Activated CD8-positive, alpha-beta T cell treated with anti-CD3 and anti-CD28 coated beads for 36 hours (primary cell): ENCODE results near the gene CACNA1F. TPM values are rescaled to one million over a fixed set of nuclear protein-coding genes. Genes with fewer than 3 reads are reported as not detected.

ENCODE experiments used
- ATAC-seq: fragments of 200-7000 bp; cut with Tn5 transposase; one replicate; pipeline ENCODE4 v1.10.0; 2021; ENCODE audit warnings: mild to moderate bottlenecking, moderate library complexity
- CTCF ChIA-PET: fragments of 350-600 bp; sonication (Branson Sonifier 250); formaldehyde crosslinking; loops from one replicate; lab custom pipeline; 2021; ENCODE audit warnings: antibody characterized with exemption; lab: Charles Lee
- POLR2A ChIA-PET: fragments of 350-600 bp; sonication (Branson Sonifier 250); formaldehyde crosslinking; loops from one replicate; lab custom pipeline; 2021; ENCODE audit warnings: antibody characterized with exemption; lab: Charles Lee
- DNase-seq: peaks from one replicate; pipeline ENCODE4 v3.0.0-alpha.2; 2020
- H3K27ac Mint-ChIP-seq: one replicate; pipeline ENCODE4 v1.8.0; 2021; ENCODE audit warnings: mild to moderate bottlenecking, mixed read lengths
- H3K27me3 Mint-ChIP-seq: one replicate; pipeline ENCODE4 v1.8.0; 2021; ENCODE audit warnings: mixed read lengths
- H3K36me3 Mint-ChIP-seq: one replicate; pipeline ENCODE4 v1.8.0; 2021; ENCODE audit warnings: low read depth, mixed read lengths
- H3K4me1 Mint-ChIP-seq: one replicate; pipeline ENCODE4 v1.8.0; 2021; ENCODE audit warnings: low read depth, mixed read lengths
- H3K4me3 Mint-ChIP-seq: one replicate; pipeline ENCODE4 v1.8.0; 2021; ENCODE audit warnings: mild to moderate bottlenecking, moderate library complexity, mixed read lengths
- H3K9me3 Mint-ChIP-seq: one replicate; pipeline ENCODE4 v1.8.0; 2021; ENCODE audit warnings: mixed read lengths
- CTCF ChIP-seq: fragments of 200-600 bp; IDR thresholded peaks from one replicate; pipeline ENCODE4 v1.8.0; 2022; ENCODE audit warnings: antibody characterized with exemption, mild to moderate bottlenecking
- intact Hi-C: fragments of 100-400 bp; cut with micrococcal nuclease; formaldehyde crosslinking; loops from one replicate; pipeline ENCODE4 v1.10.0; 2022
- total RNA-seq, 2 experiments: library from RNA; stranded (reverse); gene quantifications; one replicate each; pipeline ENCODE4 v1.2.3, GENCODE V29; 2021

CACNA1F gene
- total RNA-seq, 2 experiments from 2014 or later: 0.90 to 1.1 TPM

DNA sequence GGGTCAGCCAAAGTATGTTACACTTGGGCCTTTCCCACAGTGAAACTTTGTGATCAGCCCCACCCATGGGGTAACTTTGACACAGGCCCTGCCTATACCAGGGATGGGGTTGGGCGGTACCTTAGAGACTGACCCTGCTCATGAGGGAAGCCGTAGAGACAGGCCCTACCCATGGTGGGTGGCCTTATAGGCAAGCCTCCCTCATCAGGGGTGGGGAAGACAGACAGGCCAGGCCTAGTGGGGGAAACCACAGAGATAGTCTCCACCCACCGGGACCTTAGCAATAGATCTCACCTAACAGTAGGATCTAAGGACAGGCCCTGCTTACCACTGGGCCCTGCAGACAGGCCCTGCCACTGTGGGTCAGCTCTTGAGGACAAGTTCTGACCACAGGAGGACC, 54.6 kb downstream of the CACNA1F start:
- peaks cover 11% of the 10 kb centered on the region for H3K4me1 Mint-ChIP-seq
- POLR2A ChIA-PET: no interaction called here
- no peak for ATAC-seq

DNA sequence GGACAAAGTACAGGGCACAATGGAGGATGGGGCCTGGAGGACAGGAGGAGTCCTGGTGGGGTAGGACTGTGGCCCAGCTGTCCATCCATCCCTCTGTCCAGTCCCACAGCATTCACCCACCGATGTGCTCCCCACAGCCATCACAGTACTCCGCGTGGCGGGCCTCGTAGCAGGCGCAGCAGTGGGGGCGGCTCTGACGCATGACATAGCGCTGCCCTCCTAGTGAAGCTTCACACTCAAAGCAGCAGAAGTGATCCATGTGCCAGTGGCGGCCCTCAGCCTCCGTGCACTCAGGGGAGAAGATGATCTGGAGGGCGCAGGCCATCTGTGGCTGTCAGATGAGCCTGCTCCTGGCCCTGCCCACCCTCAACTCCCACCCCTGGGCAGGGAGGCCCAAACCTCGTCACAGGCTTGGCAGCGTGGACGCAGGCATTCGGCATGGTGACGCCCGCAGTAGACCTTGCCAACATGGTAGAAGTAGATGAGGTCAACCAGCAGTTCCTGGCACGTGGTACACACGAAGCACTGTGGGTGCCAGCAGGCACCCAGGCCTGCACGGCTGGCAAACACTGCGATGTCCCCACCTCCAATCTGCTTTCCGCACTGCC, 55.2 kb downstream of the CACNA1F start:
- ATAC-seq (no peak), DNase-seq (no peak)
- ChIA-PET POLR2A (no interaction called here), CTCF (no interaction called here)
- H3K4me1 Mint-ChIP-seq: peaks cover 16% of the 10 kb centered on the region
- H3K9me3 Mint-ChIP-seq: no peaks in the 10 kb centered on the region
- H3K4me3 Mint-ChIP-seq: no peak overlapping the region
- TF ChIP-seq CTCF: no peak
- H3K36me3 Mint-ChIP-seq: peaks cover 44% of the 10 kb centered on the region
- intact Hi-C loops: no loop called here
- H3K27ac Mint-ChIP-seq: peak overlapping the region; percentile 32
- H3K27me3 Mint-ChIP-seq: no peaks in the 10 kb centered on the region

More for the DNA sequence above, 54.6 kb downstream of the CACNA1F start:
- no peak for DNase-seq
- Mint-ChIP-seq H3K36me3 (peaks cover 38% of the 10 kb centered on the region), H3K9me3 (no peaks in the 10 kb centered on the region), H3K4me3 (no peak overlapping the region), H3K27ac (no peak overlapping the region), H3K27me3 (no peaks in the 10 kb centered on the region)
- CTCF ChIA-PET: interaction anchor here (2.6 kb wide), 1 partner anchor 14 kb away, joined by 9 read pairs; no protein-coding TSS in a partner anchor
- no peak for TF ChIP-seq CTCF
- intact Hi-C loops: no loop called here

DNA sequence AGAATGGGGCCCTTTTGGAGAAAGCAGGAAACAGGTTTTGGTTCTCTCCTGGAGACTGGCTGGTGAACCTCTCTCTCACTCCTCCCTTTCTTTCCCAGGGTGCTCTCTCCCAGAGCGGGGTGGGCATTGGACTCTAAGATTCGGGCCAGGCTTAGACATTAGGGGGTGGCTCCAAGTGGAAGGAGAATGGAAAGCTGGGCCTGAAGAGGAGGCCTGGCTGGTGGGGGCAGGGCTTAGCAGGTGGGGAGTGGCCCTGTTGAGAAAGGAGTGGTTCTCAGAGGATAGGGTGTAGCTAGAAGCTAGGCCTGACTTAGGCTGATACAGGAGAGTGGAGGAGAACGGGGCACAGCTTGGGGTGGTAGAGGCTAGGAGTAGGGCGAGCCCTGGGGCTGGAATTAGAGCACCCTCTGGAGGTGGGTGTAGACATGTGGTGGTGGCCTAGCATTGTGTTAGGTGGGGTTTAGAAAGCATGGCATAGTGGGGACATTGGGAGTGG, 55.8 kb downstream of the CACNA1F start:
- H3K4me1 Mint-ChIP-seq: peaks cover 19% of the 10 kb centered on the region
- DNase-seq: no peak
- peak; percentile 50 for ATAC-seq
- intact Hi-C loops: no loop called here
- H3K36me3 Mint-ChIP-seq: peaks cover 48% of the 10 kb centered on the region
- no peaks in the 10 kb centered on the region for H3K27me3 Mint-ChIP-seq
- ChIA-PET POLR2A (no interaction called here), CTCF (no interaction called here)
- TF ChIP-seq CTCF: no peak
- peak overlapping the region; percentile 32 for H3K27ac Mint-ChIP-seq
- no peaks in the 10 kb centered on the region for H3K9me3 Mint-ChIP-seq
- H3K4me3 Mint-ChIP-seq: no peak overlapping the region

DNA sequence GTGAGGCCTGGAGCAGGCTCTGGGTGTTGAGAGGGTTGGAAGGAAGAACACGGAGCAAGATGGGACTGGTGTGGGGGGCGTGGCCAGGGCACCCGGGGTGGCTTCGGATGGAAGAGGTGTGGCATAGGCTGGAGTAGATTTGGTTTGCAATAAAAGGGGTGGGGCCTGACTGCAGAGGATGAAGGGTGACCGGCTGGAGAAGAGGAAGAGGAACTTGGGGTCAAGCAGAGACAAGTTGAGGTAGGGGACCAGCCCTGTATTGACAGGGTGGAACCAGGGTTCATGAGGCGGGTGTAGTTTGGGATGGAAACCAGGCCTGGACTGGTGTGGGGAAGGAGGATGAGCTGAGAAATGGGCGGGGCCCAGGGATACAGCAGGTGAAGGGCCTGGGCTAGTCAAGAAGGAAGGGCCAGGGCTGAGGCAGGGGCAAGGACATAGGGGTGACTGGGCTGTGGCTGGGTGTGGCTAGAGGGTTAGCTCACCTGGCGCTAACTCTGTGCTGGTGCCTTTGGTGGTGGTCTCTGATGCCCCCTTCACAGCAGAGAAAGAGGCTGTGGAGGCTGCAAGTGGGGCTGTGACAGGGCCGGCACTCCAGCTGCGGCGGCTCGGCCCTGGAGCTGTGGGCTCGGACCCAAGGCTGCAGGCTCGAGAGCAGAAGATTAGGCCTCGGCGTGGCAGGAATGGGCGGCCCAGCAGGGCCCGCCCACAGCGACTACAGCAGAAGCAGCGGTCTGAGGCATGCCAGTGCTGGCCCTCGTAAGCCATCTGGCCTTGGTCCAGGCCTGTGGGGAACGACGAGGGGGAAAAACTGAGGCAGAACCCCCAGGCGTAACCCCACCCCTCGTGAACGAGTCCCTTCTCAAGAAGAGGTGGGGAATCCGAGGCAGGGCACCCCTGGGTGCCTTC, 56.5 kb downstream of the CACNA1F start:
- H3K27ac Mint-ChIP-seq: no peak overlapping the region
- H3K27me3 Mint-ChIP-seq: no peaks in the 10 kb centered on the region
- CTCF ChIA-PET: no interaction called here
- intact Hi-C loops: no loop called here
- ATAC-seq: no peak
- TF ChIP-seq CTCF: no peak
- no peaks in the 10 kb centered on the region for H3K9me3 Mint-ChIP-seq
- POLR2A ChIA-PET: interaction anchor here (1.5 kb wide), 1 partner anchor 10 kb away, joined by 3 read pairs; no protein-coding TSS in a partner anchor
- H3K4me3 Mint-ChIP-seq: no peak overlapping the region
- H3K36me3 Mint-ChIP-seq: peaks cover 48% of the 10 kb centered on the region
- H3K4me1 Mint-ChIP-seq: peaks cover 19% of the 10 kb centered on the region
- DNase-seq: no peak
